Coronary artery (tissue), 2 donors: Measurements from ENCODE around the gene HELB.
A peak's percentile ranks its signal among the peaks of the same experiment; 100 is the strongest.
"Not testable (repeated sequence)": the region's sequence is repeated elsewhere in the genome, so short reads cannot be mapped to it uniquely, and the experiment has no call there.

ENCODE experiments used
- DNase-seq: peaks from one replicate; pipeline ENCODE4 v3.0.0-alpha.2; 2017; ENCODE audit warnings: low spot score
- H3K27ac ChIP-seq, 2 donors: fragments of 200-600 bp; sonication (generic); one replicate each; pipeline ENCODE4 v1.5.1; 2016 to 2019
- H3K4me3 ChIP-seq: fragments of 200-600 bp; sonication (generic); 2 replicates; pipeline ENCODE4 v1.5.1; 2016; ENCODE audit warnings: mild to moderate bottlenecking, moderate library complexity
- TF ChIP-seq, protein P1 (sequence below): fragments of 200-600 bp; sonication (generic); IDR thresholded peaks from one replicate; pipeline ENCODE4 v1.5.1; 2019; ENCODE audit warnings: antibody characterized with exemption

Gene HELB

DNA sequence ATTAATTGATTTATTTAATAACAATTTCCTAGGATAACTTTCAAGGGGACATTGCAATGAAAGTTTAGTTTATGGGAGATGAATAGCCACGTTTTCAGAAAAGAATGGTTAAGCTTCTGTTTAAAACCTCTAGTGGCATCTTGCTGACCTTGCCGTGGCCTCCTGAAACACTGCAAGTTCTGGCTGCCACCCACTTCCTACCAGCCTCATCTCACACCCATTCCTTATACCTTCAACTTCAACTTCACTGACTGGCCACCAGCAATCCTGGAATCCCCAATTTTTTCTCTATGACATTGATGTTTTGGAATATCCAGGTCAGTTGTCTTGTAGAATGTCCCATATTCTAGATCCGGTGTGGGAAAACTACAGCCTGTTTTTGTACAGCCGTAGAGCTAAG lies 5.2 kb upstream of the HELB start:
- Histone ChIP-seq H3K4me3 (no peak overlapping the region), H3K27ac (no peak overlapping the region)
- TF ChIP-seq, protein P1, sequence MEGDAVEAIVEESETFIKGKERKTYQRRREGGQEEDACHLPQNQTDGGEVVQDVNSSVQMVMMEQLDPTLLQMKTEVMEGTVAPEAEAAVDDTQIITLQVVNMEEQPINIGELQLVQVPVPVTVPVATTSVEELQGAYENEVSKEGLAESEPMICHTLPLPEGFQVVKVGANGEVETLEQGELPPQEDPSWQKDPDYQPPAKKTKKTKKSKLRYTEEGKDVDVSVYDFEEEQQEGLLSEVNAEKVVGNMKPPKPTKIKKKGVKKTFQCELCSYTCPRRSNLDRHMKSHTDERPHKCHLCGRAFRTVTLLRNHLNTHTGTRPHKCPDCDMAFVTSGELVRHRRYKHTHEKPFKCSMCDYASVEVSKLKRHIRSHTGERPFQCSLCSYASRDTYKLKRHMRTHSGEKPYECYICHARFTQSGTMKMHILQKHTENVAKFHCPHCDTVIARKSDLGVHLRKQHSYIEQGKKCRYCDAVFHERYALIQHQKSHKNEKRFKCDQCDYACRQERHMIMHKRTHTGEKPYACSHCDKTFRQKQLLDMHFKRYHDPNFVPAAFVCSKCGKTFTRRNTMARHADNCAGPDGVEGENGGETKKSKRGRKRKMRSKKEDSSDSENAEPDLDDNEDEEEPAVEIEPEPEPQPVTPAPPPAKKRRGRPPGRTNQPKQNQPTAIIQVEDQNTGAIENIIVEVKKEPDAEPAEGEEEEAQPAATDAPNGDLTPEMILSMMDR, result no peak
- no peak for DNase-seq

DNA sequence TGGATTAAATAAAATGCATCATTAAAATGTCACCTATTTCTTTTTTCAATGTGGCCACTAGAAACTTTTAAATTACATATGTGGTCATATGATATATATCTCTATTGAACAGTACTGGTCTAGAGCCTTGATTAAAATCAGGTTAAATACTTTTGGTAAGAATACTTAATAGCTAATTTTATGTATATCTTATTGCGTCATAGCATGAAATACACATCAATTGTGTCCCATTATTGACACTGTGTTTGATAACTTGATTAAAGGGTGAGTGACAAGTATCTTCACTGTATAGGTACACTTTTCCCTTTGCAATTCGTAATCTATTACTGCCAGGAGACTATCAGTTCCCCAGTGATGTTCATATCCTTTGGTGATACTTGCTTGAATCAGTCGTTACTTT lies 4.4 kb upstream of the HELB start:
- Histone ChIP-seq H3K4me3 (no peak overlapping the region), H3K27ac (no peak overlapping the region)
- DNase-seq, result no peak
- TF ChIP-seq, protein P1, result no peak

GRCh38 chr12:66302827-66303169 lies 505 bp downstream of the HELB start:
- DNase-seq, result no peak
- H3K27ac ChIP-seq, result peak overlapping the region; percentile 71 to 78
- TF ChIP-seq, protein P1, result no peak
- H3K4me3 ChIP-seq, result peak overlapping the region; percentile 76

GRCh38 chr12:66303316-66303804 lies 1.1 kb downstream of the HELB start:
- not testable (repeated sequence) for H3K27ac ChIP-seq

DNA sequence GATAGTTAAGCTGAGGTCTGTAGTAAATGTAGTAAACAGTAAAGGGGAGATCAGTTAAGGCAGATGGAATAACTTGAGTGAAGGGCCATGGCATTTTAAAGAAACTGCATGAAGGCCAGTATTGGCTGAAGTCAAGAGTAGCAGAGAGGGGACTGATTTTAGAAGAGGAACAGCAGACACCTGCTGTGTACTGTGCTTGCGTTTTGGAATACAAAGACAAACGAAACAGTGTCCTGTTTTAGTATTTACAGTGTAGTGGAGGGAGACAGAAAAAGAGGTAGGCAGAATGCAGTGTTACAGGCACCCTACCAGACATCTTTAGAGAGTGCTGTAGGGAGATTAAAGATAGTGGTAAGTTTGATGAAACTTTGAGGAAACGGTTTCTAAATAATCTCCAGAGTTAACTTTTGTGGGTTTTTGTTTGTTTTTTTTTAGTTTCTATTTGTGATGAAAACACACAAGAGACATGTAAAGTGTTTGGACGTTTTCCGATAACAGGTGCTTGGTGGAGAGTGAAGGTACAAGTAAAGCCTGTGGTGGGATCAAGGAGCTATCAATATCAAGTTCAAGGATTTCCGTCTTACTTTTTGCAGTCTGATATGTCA lies 2.1 kb downstream of the HELB start:
- TF ChIP-seq, protein P1, result no peak
- H3K27ac ChIP-seq, result no peak overlapping the region
- DNase-seq, result no peak
- H3K4me3 ChIP-seq, result no peak overlapping the region

More at GRCh38 chr12:66303316-66303804, 1.1 kb downstream of the HELB start:
- not testable (repeated sequence) for H3K4me3 ChIP-seq, DNase-seq

DNA sequence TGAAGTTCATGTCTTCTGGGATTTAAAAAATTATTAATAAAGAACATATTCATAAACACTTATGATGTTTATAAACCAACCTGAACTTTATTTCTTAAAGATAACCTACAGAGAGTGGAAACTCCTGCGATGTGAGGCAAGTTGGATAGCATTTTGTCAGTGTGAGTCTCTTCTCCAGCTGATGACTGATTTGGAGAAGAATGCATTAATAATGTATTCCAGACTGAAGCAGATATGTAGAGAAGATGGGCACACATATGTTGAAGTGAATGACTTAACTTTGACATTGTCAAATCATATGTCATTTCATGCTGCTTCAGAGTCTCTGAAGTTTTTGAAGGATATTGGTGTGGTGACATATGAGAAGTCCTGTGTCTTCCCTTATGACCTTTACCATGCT lies 7.3 kb downstream of the HELB start:
- Histone ChIP-seq H3K4me3 (no peak overlapping the region), H3K27ac (no peak overlapping the region)
- DNase-seq, result no peak
- TF ChIP-seq, protein P1, result no peak

DNA sequence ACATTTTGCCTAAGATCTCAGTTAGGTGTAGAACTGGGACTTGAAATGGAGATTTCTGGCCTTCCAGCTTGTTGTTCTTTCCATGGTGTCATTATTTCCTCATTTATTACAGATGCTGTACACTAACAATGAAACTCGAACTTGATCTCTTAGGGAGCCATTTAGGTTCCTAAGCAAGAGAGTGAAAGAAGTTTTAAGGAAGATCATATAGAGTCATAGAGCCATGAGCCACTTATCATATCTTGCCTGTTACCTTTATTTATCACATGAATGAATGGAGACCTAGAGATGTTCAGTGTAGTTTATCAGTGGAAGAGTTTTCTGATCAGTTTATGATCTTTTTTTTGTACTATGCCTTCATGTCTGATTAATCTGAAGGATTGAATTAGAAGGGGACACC lies 9.9 kb downstream of the HELB start:
- no peak overlapping the region for H3K27ac ChIP-seq
- TF ChIP-seq, protein P1, result no peak
- no peak for DNase-seq
- no peak overlapping the region for H3K4me3 ChIP-seq
